AG04449 (cell line): Measurements from ENCODE around the gene MLLT10.

Source experiments
- CTCF ChIA-PET: fragments of 350-600 bp; formaldehyde crosslinking; extraction: SDS; loops from one replicate; lab custom pipeline; 2021; ENCODE audit warnings: antibody characterized with exemption; lab: Yijun Ruan, JAX
- POLR2A ChIA-PET: fragments of 400-600, 350-600 bp; formaldehyde crosslinking; extraction: SDS; loops from one replicate; lab custom pipeline; 2020; ENCODE audit warnings: antibody characterized with exemption, inconsistent platforms; lab: Yijun Ruan, JAX
- DNase-seq: peaks from one replicate; pipeline ENCODE4 v3.0.0-alpha.2; 2010; ENCODE audit warnings: low read depth, low spot score
- H3K4me3 ChIP-seq: 2 replicates; pipeline ENCODE4 v1.5.1; 2011; ENCODE audit warnings: low read depth, mild to moderate bottlenecking, control low read depth, low read length
- CTCF ChIP-seq: IDR thresholded peaks from one replicate; pipeline ENCODE4 v1.5.1; 2011; ENCODE audit warnings: mild to moderate bottlenecking, moderate library complexity, low read length, control low read depth, inconsistent platforms; ENCODE audit not compliant: insufficient read depth; ENCODE audit errors: missing control alignments

The MLLT10 gene

GRCh38 chr10:21754410-21755011, 220.5 kb downstream of the MLLT10 start:
- POLR2A ChIA-PET = no interaction called here
- TF ChIP-seq CTCF = no peak
- no peak overlapping the region for H3K4me3 ChIP-seq
- DNase-seq = no peak
- CTCF ChIA-PET = no interaction called here

GRCh38 chr10:21756707-21757106, 222.7 kb downstream of the MLLT10 start:
- DNase-seq = no peak
- H3K4me3 ChIP-seq = no peak overlapping the region
- no peak for TF ChIP-seq CTCF
- ChIA-PET CTCF (no interaction called here), POLR2A (no interaction called here)

- DNase-seq = no peak
- H3K4me3 ChIP-seq = no peak overlapping the region
- CTCF ChIA-PET = no interaction called here
- POLR2A ChIA-PET = no interaction called here
- no peak for TF ChIP-seq CTCF
Measured at GRCh38 chr10:21757185-21757901, 223.3 kb downstream of the MLLT10 start.

DNA sequence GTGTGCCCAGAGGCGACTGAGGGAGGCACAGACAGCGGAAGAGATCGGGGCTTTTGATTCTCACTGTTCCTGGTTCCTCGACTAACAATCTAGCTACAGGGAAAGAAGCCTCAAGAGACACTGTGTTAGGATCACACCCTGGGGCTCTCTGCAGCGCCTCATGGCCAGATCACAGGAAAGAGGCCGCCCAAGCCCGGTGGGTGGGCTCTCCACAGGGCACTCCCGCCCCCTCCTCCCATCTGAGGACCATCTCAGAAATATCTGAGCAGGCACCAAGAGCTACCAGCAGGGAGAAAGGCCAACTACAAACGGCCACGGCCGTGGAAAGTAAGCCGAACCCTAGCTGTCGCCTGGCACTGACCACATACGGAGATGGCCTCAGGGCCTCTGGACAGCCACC, 224.2 kb downstream of the MLLT10 start:
- CTCF ChIA-PET = no interaction called here
- TF ChIP-seq CTCF = no peak
- H3K4me3 ChIP-seq = no peak overlapping the region
- DNase-seq = no peak
- POLR2A ChIA-PET = no interaction called here

DNA sequence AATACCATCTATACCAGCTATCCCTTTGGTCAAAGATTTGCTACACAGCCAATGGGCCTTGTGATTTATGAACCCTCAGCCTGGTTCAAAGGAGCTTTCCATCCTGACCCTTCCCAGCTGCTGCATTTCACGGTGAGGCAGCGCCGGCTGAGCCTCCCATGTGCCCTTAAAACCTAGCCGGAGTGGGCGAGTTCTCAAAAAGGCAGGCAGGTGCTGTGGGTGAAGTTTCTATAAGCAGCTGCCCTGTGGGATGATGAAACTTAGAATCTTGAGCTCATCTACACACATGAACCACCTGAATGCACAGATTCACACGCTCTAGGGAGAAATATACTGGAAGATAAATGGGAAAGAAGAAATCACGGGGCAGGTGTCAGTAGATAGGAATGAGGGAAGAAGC, 224.7 kb downstream of the MLLT10 start:
- CTCF ChIA-PET = no interaction called here
- TF ChIP-seq CTCF = no peak
- DNase-seq = no peak
- no peak overlapping the region for H3K4me3 ChIP-seq
- POLR2A ChIA-PET = no interaction called here

GRCh38 chr10:21759232-21759631, 225.2 kb downstream of the MLLT10 start:
- TF ChIP-seq CTCF = no peak
- ChIA-PET POLR2A (no interaction called here), CTCF (no interaction called here)

More at GRCh38 chr10:21759232-21759631, 225.2 kb downstream of the MLLT10 start:
- no peak overlapping the region for H3K4me3 ChIP-seq
- DNase-seq = no peak
